Endothelial cell of umbilical vein (primary cell): ENCODE data around the gene DDX10. TPM values are rescaled to one million over a fixed set of nuclear protein-coding genes. Genes with fewer than 3 reads are reported as not detected.

Experiments
- BruUV-seq: library from RNA; stranded (reverse); fragments of 400-500 nt; replicated peaks from 2 replicates; lab custom pipeline; 2021; lab: Mats Ljungman, UMichigan
- CTCF ChIA-PET: fragments of 300-600, 350-600 bp; sonication (Branson Sonifier 250); formaldehyde crosslinking; loops from one replicate; lab custom pipeline; 2021; ENCODE audit warnings: antibody characterized with exemption, inconsistent platforms; lab: Charles Lee
- POLR2A ChIA-PET: fragments of 300-600, 350-600 bp; sonication (Branson Sonifier 250); formaldehyde crosslinking; loops from one replicate; lab custom pipeline; 2021; ENCODE audit warnings: antibody characterized with exemption, inconsistent platforms; lab: Charles Lee
- DNase-seq: peaks from one replicate; pipeline ENCODE4 v3.0.0-alpha.2; 2011; ENCODE audit warnings: low read depth, low spot score
- FAIRE-seq: peaks from 2 replicates; lab custom pipeline; 2011; peaks lifted over from hg19 to GRCh38; lab: Jason Lieb, UNC
- H2AFZ ChIP-seq: 2 replicates; pipeline ENCODE4 v1.6.0; 2012; ENCODE audit warnings: low read depth, low read length, control low read depth, inconsistent platforms
- H3K27ac ChIP-seq: 2 replicates; pipeline ENCODE4 v1.5.1; 2011; ENCODE audit warnings: low read depth, mild to moderate bottlenecking, control low read depth, low read length, moderate library complexity; ENCODE audit not compliant: insufficient read depth
- H3K27me3 ChIP-seq, 2 experiments: 2 replicates each; pipeline versions ENCODE4 v1.6.0 to v1.6.1; 2011; ENCODE audit warnings: low read length in 2 of 2, mixed read lengths in 1 of 2; ENCODE audit not compliant: control insufficient read depth in 2 of 2, insufficient read depth in 2 of 2
- H3K36me3 ChIP-seq, 2 experiments: 2 replicates in 1 of 2; 3 replicates in 1 of 2; pipeline ENCODE4 v1.5.1; 2011; ENCODE audit warnings: low read length in 2 of 2, mild to moderate bottlenecking in 1 of 2, moderate library complexity in 1 of 2; ENCODE audit not compliant: control insufficient read depth in 2 of 2, insufficient read depth in 2 of 2; ENCODE audit errors: extremely low read depth in 1 of 2
- H3K4me1 ChIP-seq: 3 replicates; pipeline ENCODE4 v1.5.1; 2011; ENCODE audit warnings: mild to moderate bottlenecking, low read length; ENCODE audit not compliant: control insufficient read depth, insufficient read depth; ENCODE audit errors: extremely low read depth
- H3K4me2 ChIP-seq: 2 replicates; pipeline ENCODE4 v1.6.1; 2011; ENCODE audit warnings: low read length, control low read depth, mixed read lengths; ENCODE audit not compliant: insufficient read depth
- H3K4me3 ChIP-seq, 3 experiments: fragments of 200-600 bp in 1 of 3; sonication (generic), shearing (Covaris generic) in 1 of 3; replicated peaks in 1 of 3; 2 replicates each; pipeline ENCODE4 v1.5.1; 2011 to 2016; ENCODE audit warnings: control low read depth in 3 of 3, low read length in 3 of 3, mild to moderate bottlenecking in 2 of 3, inconsistent platforms in 1 of 3, low read depth in 1 of 3, moderate library complexity in 1 of 3; ENCODE audit not compliant: insufficient read depth in 1 of 3
- H3K79me2 ChIP-seq: 2 replicates; pipeline ENCODE4 v1.6.0; 2012; ENCODE audit warnings: low read length, inconsistent platforms; ENCODE audit not compliant: control insufficient read depth, insufficient read depth
- H3K9ac ChIP-seq: replicated peaks from 2 replicates; pipeline ENCODE3; 2011; ENCODE audit warnings: low read length, control low read depth; ENCODE audit not compliant: insufficient read depth; ENCODE audit errors: extremely low read depth
- H3K9me1 ChIP-seq: replicated peaks from 3 replicates; pipeline ENCODE4 v1.6.0; 2011; ENCODE audit warnings: mild to moderate bottlenecking, low read length; ENCODE audit not compliant: control insufficient read depth, insufficient read depth; ENCODE audit errors: extremely low read depth
- H3K9me3 ChIP-seq: replicated peaks from 2 replicates; pipeline ENCODE4 v1.5.1; 2012; ENCODE audit warnings: low read length, inconsistent platforms; ENCODE audit not compliant: control insufficient read depth, insufficient read depth
- H4K20me1 ChIP-seq: replicated peaks from 2 replicates; pipeline ENCODE3; 2011; ENCODE audit warnings: mild to moderate bottlenecking, low read length; ENCODE audit not compliant: control insufficient read depth, insufficient read depth; ENCODE audit errors: extremely low read depth
- EZH2 ChIP-seq: IDR thresholded peaks from 2 replicates; pipeline ENCODE4 v1.6.1; 2012; ENCODE audit warnings: borderline replicate concordance, low read depth, mild to moderate bottlenecking, moderate library complexity, low read length, inconsistent platforms; ENCODE audit not compliant: severe bottlenecking
- FOS ChIP-seq: IDR thresholded peaks from 2 replicates; pipeline ENCODE4 v1.6.1; 2011; ENCODE audit warnings: mild to moderate bottlenecking, low read length, moderate library complexity, borderline replicate concordance; ENCODE audit not compliant: insufficient read depth
- GATA2 ChIP-seq: IDR thresholded peaks from 2 replicates; pipeline ENCODE4 v1.7.0; 2011; ENCODE audit warnings: low read depth, mild to moderate bottlenecking, moderate library complexity, mixed read lengths, low read length; ENCODE audit not compliant: insufficient read length, insufficient read depth
- JUN ChIP-seq: IDR thresholded peaks from 2 replicates; pipeline ENCODE4 v1.6.1; 2011; ENCODE audit warnings: borderline replicate concordance, low read depth; ENCODE audit not compliant: insufficient read length, insufficient read depth
- MAX ChIP-seq: IDR thresholded peaks from 2 replicates; pipeline ENCODE4 v1.6.1; 2011; ENCODE audit not compliant: insufficient read depth, insufficient read length
- MYC ChIP-seq: IDR thresholded peaks from one replicate; pipeline ENCODE4 v1.6.1; 2011; ENCODE audit warnings: mild to moderate bottlenecking, low read depth, low read length
- POLR2A ChIP-seq: IDR thresholded peaks from 2 replicates; pipeline ENCODE4 v1.6.1; 2012; ENCODE audit warnings: low read depth, mild to moderate bottlenecking, control low read depth, low read length
- POLR2AphosphoS5 ChIP-seq: IDR thresholded peaks from 2 replicates; pipeline ENCODE4 v1.6.1; 2012; ENCODE audit warnings: low read depth, mild to moderate bottlenecking, control low read depth, low read length, moderate library complexity; ENCODE audit not compliant: insufficient read depth
- dilution Hi-C: fragments of 300-500 bp; cut with MboI; formaldehyde crosslinking; loops from one replicate; pipeline ENCODE4 v1.15.0; 2019; ENCODE audit warnings: low sequenced_read_pairs; ENCODE audit not compliant: extremely low pct_ligation_motif_present
- intact Hi-C: fragments of 100-400 bp; cut with micrococcal nuclease; formaldehyde crosslinking; loops from one replicate; pipeline ENCODE4 v1.10.0; 2022
- polyA plus RNA-seq, 4 experiments: library from polyadenylated mRNA; depleted of rRNA in 3 of 4; stranded (reverse) in 3 of 4; unstranded in 1 of 4; fragments of >200 nt; gene quantifications; 2 replicates each; pipeline versions ENCODE4 v1.2.1 to v1.2.3, GENCODE V29; 2011 to 2012; ENCODE audit warnings: missing spikeins in 1 of 4
- total RNA-seq: library from RNA; stranded (reverse); gene quantifications from 2 replicates; pipeline ENCODE4 v1.2.3, GENCODE V29; 2021
- TF ChIP-seq, protein P1 (sequence below), 2 donors: IDR thresholded peaks; 1 replicate in 1 of 2; 2 replicates in 1 of 2; pipeline ENCODE4 v1.5.1; 2011; ENCODE audit warnings: low read length in 2 of 2, mild to moderate bottlenecking in 2 of 2, moderate library complexity in 2 of 2, control low read depth in 1 of 2, inconsistent platforms in 1 of 2, low read depth in 1 of 2; ENCODE audit not compliant: insufficient read depth in 1 of 2; ENCODE audit errors: extremely low read depth in 1 of 2

DDX10 gene
- total and polyA plus RNA-seq, 2 donors (not counting 3 experiments of a cell fraction or from before 2014, with no cell fraction given), result 29.8 to 35.2 TPM

GRCh38 chr11:108622341-108622740 is 42.5 kb upstream of the DDX10 start:
- no peak overlapping the region for H3K4me3 ChIP-seq
- POLR2A ChIA-PET, result no interaction called here
- H3K79me2 ChIP-seq, result no peaks in the 10 kb centered on the region
- no peaks in the 10 kb centered on the region for H4K20me1 ChIP-seq
- H3K27me3 ChIP-seq, result peaks cover 1 to 9% of the 10 kb centered on the region in 2 experiments
- H2AFZ ChIP-seq, result no peak overlapping the region
- DNase-seq (no peak), FAIRE-seq (no peak)
- intact Hi-C loops (no loop called here), dilution Hi-C loops (no loop called here)
- no peaks in the 10 kb centered on the region for H3K9me3 ChIP-seq
- no peaks in the 10 kb centered on the region for H3K9me1 ChIP-seq
- no peak overlapping the region for H3K9ac ChIP-seq
- TF ChIP-seq GATA2 (no peak), MYC (no peak), MAX (no peak), JUN (no peak), EZH2 (no peak), POLR2AphosphoS5 (no peak), POLR2A (no peak), FOS (no peak)
- TF ChIP-seq, protein P1, sequence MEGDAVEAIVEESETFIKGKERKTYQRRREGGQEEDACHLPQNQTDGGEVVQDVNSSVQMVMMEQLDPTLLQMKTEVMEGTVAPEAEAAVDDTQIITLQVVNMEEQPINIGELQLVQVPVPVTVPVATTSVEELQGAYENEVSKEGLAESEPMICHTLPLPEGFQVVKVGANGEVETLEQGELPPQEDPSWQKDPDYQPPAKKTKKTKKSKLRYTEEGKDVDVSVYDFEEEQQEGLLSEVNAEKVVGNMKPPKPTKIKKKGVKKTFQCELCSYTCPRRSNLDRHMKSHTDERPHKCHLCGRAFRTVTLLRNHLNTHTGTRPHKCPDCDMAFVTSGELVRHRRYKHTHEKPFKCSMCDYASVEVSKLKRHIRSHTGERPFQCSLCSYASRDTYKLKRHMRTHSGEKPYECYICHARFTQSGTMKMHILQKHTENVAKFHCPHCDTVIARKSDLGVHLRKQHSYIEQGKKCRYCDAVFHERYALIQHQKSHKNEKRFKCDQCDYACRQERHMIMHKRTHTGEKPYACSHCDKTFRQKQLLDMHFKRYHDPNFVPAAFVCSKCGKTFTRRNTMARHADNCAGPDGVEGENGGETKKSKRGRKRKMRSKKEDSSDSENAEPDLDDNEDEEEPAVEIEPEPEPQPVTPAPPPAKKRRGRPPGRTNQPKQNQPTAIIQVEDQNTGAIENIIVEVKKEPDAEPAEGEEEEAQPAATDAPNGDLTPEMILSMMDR (IDR thresholded peaks at IDR 0.05; ENCODE audit: extremely low read depth in 1 of 2, insufficient read depth in 1 of 2, low read depth in 1 of 2, low read length in 2 of 2), result no peak
- H3K36me3 ChIP-seq, result no peaks in the 10 kb centered on the region
- H3K4me2 ChIP-seq, result no peak overlapping the region
- no TSS peak for BruUV-seq
- H3K4me1 ChIP-seq, result peaks cover 3% of the 10 kb centered on the region
- CTCF ChIA-PET, result interaction anchor here (1.1 kb wide), 1 partner anchor 10 kb away, joined by 3 read pairs; no protein-coding TSS in a partner anchor
- no peak overlapping the region for H3K27ac ChIP-seq
